Measurements from ENCODE around the gene PARD6B.

DNA sequence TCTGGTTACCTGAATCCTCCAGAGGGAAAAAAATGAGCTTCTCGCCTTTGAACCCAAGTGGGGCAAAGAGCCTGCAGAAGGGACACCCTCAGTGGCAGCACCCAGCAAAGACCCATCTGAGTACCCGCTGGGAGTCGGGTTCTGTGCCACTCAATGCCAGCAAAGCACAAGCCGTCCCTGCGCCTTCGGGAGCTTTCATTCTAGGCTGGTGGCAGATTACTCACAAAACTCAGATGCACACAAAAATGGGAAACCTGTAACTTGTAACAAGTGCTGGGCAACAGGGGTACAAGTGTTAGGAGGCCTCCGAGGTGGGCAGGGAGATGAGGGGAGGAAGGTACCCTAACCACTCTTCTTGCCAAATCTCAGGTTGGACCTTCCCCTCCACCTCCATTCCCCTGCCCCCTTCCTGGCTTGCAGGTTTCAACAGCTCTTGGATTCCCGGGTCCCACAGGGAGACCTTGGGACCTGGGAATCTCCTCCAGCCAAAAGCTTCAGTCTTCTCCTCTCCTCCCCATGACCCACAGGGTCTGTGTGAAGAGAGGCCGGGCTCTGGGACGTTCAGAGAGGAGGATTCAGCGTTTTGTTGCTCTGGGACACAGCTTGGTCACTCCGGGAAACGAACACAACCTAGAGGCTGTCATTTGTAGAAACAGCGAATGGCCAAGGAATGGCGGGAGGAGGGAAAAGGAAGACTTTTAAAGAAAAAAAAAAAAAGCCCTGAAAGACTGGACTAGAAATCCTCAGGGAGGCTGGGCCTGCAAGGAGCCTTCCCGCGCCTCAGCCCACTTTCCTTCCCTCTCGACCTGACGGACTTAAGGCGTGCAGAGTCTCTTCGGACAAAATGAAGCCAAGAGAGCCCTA is 1.2 kb upstream of the PARD6B start:
- TF ChIP-seq, protein P1, sequence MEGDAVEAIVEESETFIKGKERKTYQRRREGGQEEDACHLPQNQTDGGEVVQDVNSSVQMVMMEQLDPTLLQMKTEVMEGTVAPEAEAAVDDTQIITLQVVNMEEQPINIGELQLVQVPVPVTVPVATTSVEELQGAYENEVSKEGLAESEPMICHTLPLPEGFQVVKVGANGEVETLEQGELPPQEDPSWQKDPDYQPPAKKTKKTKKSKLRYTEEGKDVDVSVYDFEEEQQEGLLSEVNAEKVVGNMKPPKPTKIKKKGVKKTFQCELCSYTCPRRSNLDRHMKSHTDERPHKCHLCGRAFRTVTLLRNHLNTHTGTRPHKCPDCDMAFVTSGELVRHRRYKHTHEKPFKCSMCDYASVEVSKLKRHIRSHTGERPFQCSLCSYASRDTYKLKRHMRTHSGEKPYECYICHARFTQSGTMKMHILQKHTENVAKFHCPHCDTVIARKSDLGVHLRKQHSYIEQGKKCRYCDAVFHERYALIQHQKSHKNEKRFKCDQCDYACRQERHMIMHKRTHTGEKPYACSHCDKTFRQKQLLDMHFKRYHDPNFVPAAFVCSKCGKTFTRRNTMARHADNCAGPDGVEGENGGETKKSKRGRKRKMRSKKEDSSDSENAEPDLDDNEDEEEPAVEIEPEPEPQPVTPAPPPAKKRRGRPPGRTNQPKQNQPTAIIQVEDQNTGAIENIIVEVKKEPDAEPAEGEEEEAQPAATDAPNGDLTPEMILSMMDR (IDR thresholded peaks at IDR 0.05): no peak
- no peak for TF ChIP-seq EZH2 (IDR thresholded peaks at IDR 0.05; ENCODE audit: borderline replicate concordance, insufficient read depth, low read depth, low read length, poor library complexity, severe bottlenecking)
